Endothelial cell of umbilical vein (primary cell): Measurements from ENCODE around the gene MRPL54. TPM values are rescaled to one million over a fixed set of nuclear protein-coding genes. Genes with fewer than 3 reads are reported as not detected.

ENCODE experiments used
- BruUV-seq: library from RNA; stranded (reverse); fragments of 400-500 nt; replicated peaks from 2 replicates; lab custom pipeline; 2021; lab: Mats Ljungman, UMichigan
- CTCF ChIA-PET: fragments of 300-600, 350-600 bp; sonication (Branson Sonifier 250); formaldehyde crosslinking; loops from one replicate; lab custom pipeline; 2021; ENCODE audit warnings: antibody characterized with exemption, inconsistent platforms; lab: Charles Lee
- POLR2A ChIA-PET: fragments of 300-600, 350-600 bp; sonication (Branson Sonifier 250); formaldehyde crosslinking; loops from one replicate; lab custom pipeline; 2021; ENCODE audit warnings: antibody characterized with exemption, inconsistent platforms; lab: Charles Lee
- DNase-seq: peaks from one replicate; pipeline ENCODE4 v3.0.0-alpha.2; 2011; ENCODE audit warnings: low read depth, low spot score
- FAIRE-seq: peaks from 2 replicates; lab custom pipeline; 2011; peaks lifted over from hg19 to GRCh38; lab: Jason Lieb, UNC
- H2AFZ ChIP-seq: 2 replicates; pipeline ENCODE4 v1.6.0; 2012; ENCODE audit warnings: low read depth, low read length, control low read depth, inconsistent platforms
- H3K27ac ChIP-seq: 2 replicates; pipeline ENCODE4 v1.5.1; 2011; ENCODE audit warnings: low read depth, mild to moderate bottlenecking, control low read depth, low read length, moderate library complexity; ENCODE audit not compliant: insufficient read depth
- H3K27me3 ChIP-seq, 2 experiments: 2 replicates each; pipeline versions ENCODE4 v1.6.0 to v1.6.1; 2011; ENCODE audit warnings: low read length in 2 of 2, mixed read lengths in 1 of 2; ENCODE audit not compliant: control insufficient read depth in 2 of 2, insufficient read depth in 2 of 2
- H3K36me3 ChIP-seq, 2 experiments: 2 replicates in 1 of 2; 3 replicates in 1 of 2; pipeline ENCODE4 v1.5.1; 2011; ENCODE audit warnings: low read length in 2 of 2, mild to moderate bottlenecking in 1 of 2, moderate library complexity in 1 of 2; ENCODE audit not compliant: control insufficient read depth in 2 of 2, insufficient read depth in 2 of 2; ENCODE audit errors: extremely low read depth in 1 of 2
- H3K4me1 ChIP-seq: 3 replicates; pipeline ENCODE4 v1.5.1; 2011; ENCODE audit warnings: mild to moderate bottlenecking, low read length; ENCODE audit not compliant: control insufficient read depth, insufficient read depth; ENCODE audit errors: extremely low read depth
- H3K4me2 ChIP-seq: 2 replicates; pipeline ENCODE4 v1.6.1; 2011; ENCODE audit warnings: low read length, control low read depth, mixed read lengths; ENCODE audit not compliant: insufficient read depth
- H3K4me3 ChIP-seq, 3 experiments: fragments of 200-600 bp in 1 of 3; sonication (generic), shearing (Covaris generic) in 1 of 3; replicated peaks in 1 of 3; 2 replicates each; pipeline ENCODE4 v1.5.1; 2011 to 2016; ENCODE audit warnings: control low read depth in 3 of 3, low read length in 3 of 3, mild to moderate bottlenecking in 2 of 3, inconsistent platforms in 1 of 3, low read depth in 1 of 3, moderate library complexity in 1 of 3; ENCODE audit not compliant: insufficient read depth in 1 of 3
- H3K79me2 ChIP-seq: 2 replicates; pipeline ENCODE4 v1.6.0; 2012; ENCODE audit warnings: low read length, inconsistent platforms; ENCODE audit not compliant: control insufficient read depth, insufficient read depth
- H3K9ac ChIP-seq: replicated peaks from 2 replicates; pipeline ENCODE3; 2011; ENCODE audit warnings: low read length, control low read depth; ENCODE audit not compliant: insufficient read depth; ENCODE audit errors: extremely low read depth
- H3K9me1 ChIP-seq: replicated peaks from 3 replicates; pipeline ENCODE4 v1.6.0; 2011; ENCODE audit warnings: mild to moderate bottlenecking, low read length; ENCODE audit not compliant: control insufficient read depth, insufficient read depth; ENCODE audit errors: extremely low read depth
- H3K9me3 ChIP-seq: replicated peaks from 2 replicates; pipeline ENCODE4 v1.5.1; 2012; ENCODE audit warnings: low read length, inconsistent platforms; ENCODE audit not compliant: control insufficient read depth, insufficient read depth
- H4K20me1 ChIP-seq: replicated peaks from 2 replicates; pipeline ENCODE3; 2011; ENCODE audit warnings: mild to moderate bottlenecking, low read length; ENCODE audit not compliant: control insufficient read depth, insufficient read depth; ENCODE audit errors: extremely low read depth
- CTCF ChIP-seq, 2 donors: IDR thresholded peaks; 1 replicate in 1 of 2; 2 replicates in 1 of 2; pipeline ENCODE4 v1.5.1; 2011; ENCODE audit warnings: low read length in 2 of 2, mild to moderate bottlenecking in 2 of 2, moderate library complexity in 2 of 2, control low read depth in 1 of 2, inconsistent platforms in 1 of 2, low read depth in 1 of 2; ENCODE audit not compliant: insufficient read depth in 1 of 2; ENCODE audit errors: extremely low read depth in 1 of 2
- EZH2 ChIP-seq: IDR thresholded peaks from 2 replicates; pipeline ENCODE4 v1.6.1; 2012; ENCODE audit warnings: borderline replicate concordance, low read depth, mild to moderate bottlenecking, moderate library complexity, low read length, inconsistent platforms; ENCODE audit not compliant: severe bottlenecking
- FOS ChIP-seq: IDR thresholded peaks from 2 replicates; pipeline ENCODE4 v1.6.1; 2011; ENCODE audit warnings: mild to moderate bottlenecking, low read length, moderate library complexity, borderline replicate concordance; ENCODE audit not compliant: insufficient read depth
- GATA2 ChIP-seq: IDR thresholded peaks from 2 replicates; pipeline ENCODE4 v1.7.0; 2011; ENCODE audit warnings: low read depth, mild to moderate bottlenecking, moderate library complexity, mixed read lengths, low read length; ENCODE audit not compliant: insufficient read length, insufficient read depth
- JUN ChIP-seq: IDR thresholded peaks from 2 replicates; pipeline ENCODE4 v1.6.1; 2011; ENCODE audit warnings: borderline replicate concordance, low read depth; ENCODE audit not compliant: insufficient read length, insufficient read depth
- MAX ChIP-seq: IDR thresholded peaks from 2 replicates; pipeline ENCODE4 v1.6.1; 2011; ENCODE audit not compliant: insufficient read depth, insufficient read length
- MYC ChIP-seq: IDR thresholded peaks from one replicate; pipeline ENCODE4 v1.6.1; 2011; ENCODE audit warnings: mild to moderate bottlenecking, low read depth, low read length
- POLR2A ChIP-seq: IDR thresholded peaks from 2 replicates; pipeline ENCODE4 v1.6.1; 2012; ENCODE audit warnings: low read depth, mild to moderate bottlenecking, control low read depth, low read length
- POLR2AphosphoS5 ChIP-seq: IDR thresholded peaks from 2 replicates; pipeline ENCODE4 v1.6.1; 2012; ENCODE audit warnings: low read depth, mild to moderate bottlenecking, control low read depth, low read length, moderate library complexity; ENCODE audit not compliant: insufficient read depth
- dilution Hi-C: fragments of 300-500 bp; cut with MboI; formaldehyde crosslinking; loops from one replicate; pipeline ENCODE4 v1.15.0; 2019; ENCODE audit warnings: low sequenced_read_pairs; ENCODE audit not compliant: extremely low pct_ligation_motif_present
- intact Hi-C: fragments of 100-400 bp; cut with micrococcal nuclease; formaldehyde crosslinking; loops from one replicate; pipeline ENCODE4 v1.10.0; 2022
- polyA plus RNA-seq, 4 experiments: library from polyadenylated mRNA; depleted of rRNA in 3 of 4; stranded (reverse) in 3 of 4; unstranded in 1 of 4; fragments of >200 nt; gene quantifications; 2 replicates each; pipeline versions ENCODE4 v1.2.1 to v1.2.3, GENCODE V29; 2011 to 2012; ENCODE audit warnings: missing spikeins in 1 of 4
- total RNA-seq: library from RNA; stranded (reverse); gene quantifications from 2 replicates; pipeline ENCODE4 v1.2.3, GENCODE V29; 2021

Gene MRPL54
- total and polyA plus RNA-seq, 2 donors (not counting 3 experiments of a cell fraction or from before 2014, with no cell fraction given) = 76.3 to 93.1 TPM

- H3K4me2 ChIP-seq = no peak overlapping the region
- no peaks in the 10 kb centered on the region for H3K9me3 ChIP-seq
- no peak for FAIRE-seq
- no peaks in the 10 kb centered on the region for H3K27me3 ChIP-seq
- no peak overlapping the region for H2AFZ ChIP-seq
- TF ChIP-seq MYC (no peak), EZH2 (no peak)
- intact Hi-C loops (no loop called here), dilution Hi-C loops (no loop called here)
- H3K79me2 ChIP-seq = no peaks in the 10 kb centered on the region
- peaks cover 10% of the 10 kb centered on the region for H3K4me1 ChIP-seq
- DNase-seq = no peak
- CTCF ChIA-PET = interaction anchor here (0.8 kb wide), 1 partner anchor 52 kb away, joined by 3 read pairs; no protein-coding TSS in a partner anchor
- POLR2A ChIA-PET = no interaction called here
- no peak overlapping the region for H3K4me3 ChIP-seq
- no peak overlapping the region for H3K9ac ChIP-seq
- no peak overlapping the region for H3K27ac ChIP-seq
- BruUV-seq = no TSS peak
- no peaks in the 10 kb centered on the region for H3K9me1 ChIP-seq
- H3K36me3 ChIP-seq = peaks cover 2 to 10% of the 10 kb centered on the region in 2 experiments
- no peaks in the 10 kb centered on the region for H4K20me1 ChIP-seq
These were observed 7.0 kb downstream of the MRPL54 start for GRCh38 chr19:3769494-3769893.

- Histone ChIP-seq H3K27me3 (no peaks in the 10 kb centered on the region), H3K9me3 (no peaks in the 10 kb centered on the region), H2AFZ (no peak overlapping the region), H3K36me3 (peaks cover 2 to 8% of the 10 kb centered on the region in 2 experiments), H3K9ac (no peak overlapping the region), H3K4me1 (peaks cover 6% of the 10 kb centered on the region), H3K27ac (no peak overlapping the region), H4K20me1 (no peaks in the 10 kb centered on the region), H3K9me1 (no peaks in the 10 kb centered on the region), H3K4me3 (no peak overlapping the region), H3K4me2 (no peak overlapping the region), H3K79me2 (no peaks in the 10 kb centered on the region)
- no peak for TF ChIP-seq MAX
- no peak for TF ChIP-seq CTCF (IDR thresholded peaks at IDR 0.05; ENCODE audit: extremely low read depth in 1 of 2, insufficient read depth in 1 of 2, low read depth in 1 of 2, low read length in 2 of 2)
- no peak for TF ChIP-seq GATA2
- no peak for TF ChIP-seq JUN
- no peak for TF ChIP-seq POLR2A
- TF ChIP-seq EZH2 = no peak
- TF ChIP-seq POLR2AphosphoS5 = no peak
- no peak for TF ChIP-seq MYC
- no peak for TF ChIP-seq FOS
- FAIRE-seq (no peak), DNase-seq (no peak)
- dilution Hi-C loops = no loop called here
- ChIA-PET POLR2A (no interaction called here), CTCF (interaction anchor here (0.7 to 0.8 kb wide), 2 partner anchors 8 to 51 kb away, joined by 3 read pairs; partner anchors contain the start of gene MRPL54)
- no TSS peak for BruUV-seq
- intact Hi-C loops = no loop called here
These were observed 7.9 kb downstream of the MRPL54 start for GRCh38 chr19:3770136-3770999.
